GM12878 (cell line): ENCODE measurements around the gene ARHGAP6. TPM values are rescaled to one million over a fixed set of nuclear protein-coding genes. Genes with fewer than 3 reads are reported as not detected.
A peak's percentile ranks its signal among the peaks of the same experiment; 100 is the strongest.

ENCODE experiments used
- ATAC-seq: fragments of 200-7000 bp; cut with Tn5 transposase; 3 replicates; pipeline ENCODE4 v1.9.1; 2020; ENCODE audit warnings: mild to moderate bottlenecking, moderate library complexity
- BruUV-seq: library from RNA; stranded (reverse); fragments of 400-500 nt; replicated peaks from 2 replicates; lab custom pipeline; 2021; lab: Mats Ljungman, UMichigan
- CTCF ChIA-PET: fragments of 300-600 bp; sonication (Branson Sonifier 250); formaldehyde crosslinking; extraction: SDS; loops from one replicate; lab custom pipeline; 2021; ENCODE audit warnings: inconsistent platforms; lab: Yijun Ruan, JAX
- POLR2A ChIA-PET: fragments of 350-600 bp; formaldehyde crosslinking; extraction: SDS; loops from one replicate; lab custom pipeline; 2021; ENCODE audit warnings: inconsistent platforms; lab: Charles Lee
- RAD21 ChIA-PET: fragments of 300-600 bp; sonication (Branson Sonifier 250); formaldehyde crosslinking; loops from one replicate; lab custom pipeline; 2023; ENCODE audit warnings: antibody characterized with exemption; ENCODE audit not compliant: unreplicated experiment; lab: Charles Lee
- SMC1A ChIA-PET: fragments of 300-600 bp; sonication (Branson Sonifier 250); formaldehyde crosslinking; loops from one replicate; lab custom pipeline; 2023; ENCODE audit not compliant: unreplicated experiment, uncharacterized antibody; lab: Charles Lee
- DNase-seq: peaks from one replicate; pipeline ENCODE4 v3.0.0-alpha.2; 2011; ENCODE audit warnings: low read depth, low spot score
- FAIRE-seq: peaks from 3 replicates; lab custom pipeline; 2011; peaks lifted over from hg19 to GRCh38; lab: Jason Lieb, UNC
- H2AFZ ChIP-seq: 2 replicates; pipeline ENCODE4 v1.6.0; 2011; ENCODE audit warnings: low read depth, low read length, control low read depth; ENCODE audit not compliant: control insufficient read depth
- H3K27ac ChIP-seq: 2 replicates; pipeline ENCODE4 v1.5.1; 2011; ENCODE audit warnings: control low read depth; ENCODE audit not compliant: control insufficient read depth, insufficient read depth
- H3K27me3 ChIP-seq, 2 experiments: replicated peaks in 1 of 2; 2 replicates each; pipeline versions ENCODE4 v1.6.0 to v1.6.1; 2011; ENCODE audit warnings: low read length in 1 of 2; ENCODE audit not compliant: control insufficient read depth in 2 of 2, insufficient read depth in 2 of 2
- H3K36me3 ChIP-seq, 2 experiments: 2 replicates each; pipeline ENCODE4 v1.5.1; 2011; ENCODE audit warnings: low read length in 1 of 2; ENCODE audit not compliant: control insufficient read depth in 2 of 2, insufficient read depth in 2 of 2
- H3K4me1 ChIP-seq: 2 replicates; pipeline ENCODE4 v1.6.1; 2011; ENCODE audit warnings: mild to moderate bottlenecking, low read length, moderate library complexity, mixed read lengths; ENCODE audit not compliant: control insufficient read depth, insufficient read depth
- H3K4me2 ChIP-seq: 2 replicates; pipeline ENCODE4 v1.6.0; 2011; ENCODE audit warnings: control low read depth; ENCODE audit not compliant: control insufficient read depth, insufficient read depth
- H3K4me3 ChIP-seq: fragments of 200-600 bp; sonication (generic); 2 replicates; pipeline ENCODE4 v1.5.1; 2016
- H3K79me2 ChIP-seq: 2 replicates; pipeline ENCODE4 v1.6.0; 2011; ENCODE audit warnings: low read length; ENCODE audit not compliant: control insufficient read depth, insufficient read depth
- H3K9ac ChIP-seq: 2 replicates; pipeline ENCODE4 v1.8.0; 2011; ENCODE audit warnings: low read length, control low read depth, mixed read lengths; ENCODE audit not compliant: control insufficient read depth, insufficient read depth
- H3K9me3 ChIP-seq: replicated peaks from 3 replicates; pipeline ENCODE4 v1.5.1; 2011; ENCODE audit warnings: mild to moderate bottlenecking, low read length; ENCODE audit not compliant: control insufficient read depth, insufficient read depth
- H4K20me1 ChIP-seq: 2 replicates; pipeline ENCODE4 v1.6.0; 2011; ENCODE audit not compliant: control insufficient read depth, insufficient read depth
- BCLAF1 ChIP-seq: fragments of 450-650 bp; IDR thresholded peaks from 2 replicates; pipeline ENCODE4 v1.6.1; 2017; ENCODE audit warnings: antibody characterized with exemption, mild to moderate bottlenecking, moderate library complexity
- CTCF ChIP-seq, 3 experiments: IDR thresholded peaks in 2 of 3; conservative IDR thresholded peaks in 1 of 3; 2 replicates each; pipeline ENCODE4 v1.5.1; 2011; ENCODE audit warnings: low read depth in 3 of 3, low read length in 3 of 3, mild to moderate bottlenecking in 3 of 3, control low read depth in 2 of 3, moderate library complexity in 2 of 3, inconsistent platforms in 1 of 3, mixed read lengths in 1 of 3; ENCODE audit not compliant: control insufficient read depth in 2 of 3, insufficient read depth in 1 of 3; ENCODE audit errors: extremely low read depth in 1 of 3
- NFXL1 ChIP-seq: fragments of 450-650 bp; IDR thresholded peaks from 2 replicates; pipeline ENCODE4 v1.6.1; 2017; ENCODE audit warnings: antibody characterized with exemption, mild to moderate bottlenecking, borderline replicate concordance
- RAD21 ChIP-seq: IDR thresholded peaks from 2 replicates; pipeline ENCODE4 v1.6.1; 2011; ENCODE audit warnings: mild to moderate bottlenecking, low read depth, low read length, moderate library complexity; ENCODE audit not compliant: insufficient read depth
- SMC3 ChIP-seq: IDR thresholded peaks from 2 replicates; pipeline ENCODE4 v1.6.1; 2011; ENCODE audit warnings: low read length, improper control_type of control experiment, borderline replicate concordance
- ZNF384 ChIP-seq: IDR thresholded peaks from 2 replicates; pipeline ENCODE4 v1.6.1; 2012; ENCODE audit warnings: low read depth, mild to moderate bottlenecking, low read length, improper control_type of control experiment, borderline replicate concordance
- WGBS: methylation state at CpG from one replicate; pipeline ENCODE4 v1.1.6; 2016; ENCODE audit warnings: low lambda C conversion rate; ENCODE audit not compliant: insufficient replicate concordance, insufficient coverage; ENCODE audit errors: missing lambda C conversion rate; 5-methylcytosine and 5-hydroxymethylcytosine counted together
- in situ Hi-C: fragments of 300-500 bp; cut with MboI; formaldehyde crosslinking; loops from 9 replicates; pipeline ENCODE4 v1.14.3; 2018; ENCODE audit warnings: mixed read lengths
- intact Hi-C: fragments of 100-400 bp; cut with micrococcal nuclease; formaldehyde crosslinking; loops from one replicate; pipeline ENCODE4 v1.14.2; 2022; ENCODE audit not compliant: unreplicated experiment
- polyA plus RNA-seq, 11 experiments: library from polyadenylated mRNA; depleted of rRNA in 4 of 11; unstranded in 6 of 11; stranded (reverse) in 5 of 11; fragments of >200 nt; fragmentation: Nextera tagmentation in 4 of 11; fragmentation: Illumina TruSeq in 1 of 11; extraction: Ambion mirVana in 4 of 11; extraction: Trizol in 1 of 11; gene quantifications; 1 replicate in 1 of 11; 2 replicates in 10 of 11; pipeline versions ENCODE4 v1.2.1 to v1.2.3, GENCODE V29; 2011 to 2016; ENCODE audit warnings: inconsistent platforms in 2 of 11, missing spikeins in 2 of 11, low read depth in 1 of 11
- total RNA-seq, 4 experiments: library from RNA; depleted of rRNA in 3 of 4; stranded (reverse); fragments of >200 nt in 3 of 4; fragmentation: Illumina TruSeq in 1 of 4; extraction: Trizol in 1 of 4; gene quantifications; 2 replicates each; pipeline versions ENCODE4 v1.2.1 to v1.2.3, GENCODE V29; 2013 to 2021

The ARHGAP6 gene
- total and polyA plus RNA-seq, 10 of the 15 experiments (the other 5 are each of a cell fraction or from before 2014, with no cell fraction given) = 0.20 to 1.8 (median 0.76) TPM

GRCh38 chrX:11137543-11138139, 528.1 kb downstream of the ARHGAP6 start:
- WGBS = 45% methylated on average over 6 of the region's 6 CpGs
- ATAC-seq = no peak
- no peaks in the 10 kb centered on the region for H3K79me2 ChIP-seq
- intact Hi-C loops (loop anchor here (1.0 to 2.0 kb wide), 2 partner anchors 415 to 947 kb away; no protein-coding TSS in a partner anchor), in situ Hi-C loops (no loop called here)
- SMC1A ChIA-PET = interaction anchor here (0.6 to 3.3 kb wide), 3 partner anchors 284 to 948 kb away, joined by 3 to 23 read pairs (median 3); no protein-coding TSS in a partner anchor
- no peaks in the 10 kb centered on the region for H4K20me1 ChIP-seq
- RAD21 ChIA-PET = interaction anchor here (1.0 to 1.5 kb wide), 2 partner anchors 45 to 413 kb away, joined by 3 read pairs; no protein-coding TSS in a partner anchor
- H3K9me3 ChIP-seq = no peaks in the 10 kb centered on the region
- no peak overlapping the region for H2AFZ ChIP-seq
- CTCF ChIA-PET = interaction anchor here (0.7 to 5.5 kb wide), 8 partner anchors 11 to 948 kb away, joined by 3 to 62 read pairs (median 5); no protein-coding TSS in a partner anchor
- no peak overlapping the region for H3K4me2 ChIP-seq
- POLR2A ChIA-PET = no interaction called here
- no TSS peak for BruUV-seq
- H3K27ac ChIP-seq = no peak overlapping the region
- no peak overlapping the region for H3K4me3 ChIP-seq
- no peaks in the 10 kb centered on the region for H3K36me3 ChIP-seq
- H3K4me1 ChIP-seq = no peaks in the 10 kb centered on the region
- no peaks in the 10 kb centered on the region for H3K27me3 ChIP-seq
- FAIRE-seq = peak; percentile 41
- no peak for DNase-seq
- TF ChIP-seq SMC3 (peak; percentile 60; the same call in 1 of the 2 replicates), CTCF (IDR thresholded peaks at IDR 0.05 in 2 of 3, conservative IDR thresholded peaks at IDR 0.05 in 1 of 3; ENCODE audit: control insufficient read depth in 2 of 3, extremely low read depth in 1 of 3, insufficient read depth in 1 of 3, low read depth in 3 of 3, low read length in 3 of 3) (peak; percentile 52 to 60 (median 54)), NFXL1 (no peak), BCLAF1 (no peak), RAD21 (peak; percentile 55), ZNF384 (peak; percentile 82)
- no peak overlapping the region for H3K9ac ChIP-seq
